ENCODE measurements around the gene DAGLB.

DAGLB gene

GRCh38 chr7:6376820-6377219, 70.9 kb downstream of the DAGLB start:
- H3K27ac ChIP-seq (ENCODE audit: insufficient read depth, low read length, poor library complexity, severe bottlenecking): no peak overlapping the region
- no peak for DNase-seq
- H3K9me3 ChIP-seq (ENCODE audit: control insufficient read depth, low read length): no peaks in the 10 kb centered on the region
- H3K36me3 ChIP-seq (ENCODE audit: control insufficient read depth, insufficient read depth, low read length): no peaks in the 10 kb centered on the region
- H3K27me3 ChIP-seq (replicated peaks; ENCODE audit: control insufficient read depth, insufficient read depth, low read length, poor library complexity, severe bottlenecking): no peaks in the 10 kb centered on the region
- peaks cover 13% of the 10 kb centered on the region for H3K4me1 ChIP-seq (ENCODE audit: control insufficient read depth, insufficient read depth, low read length, poor library complexity, severe bottlenecking)
- no peak overlapping the region for H3K4me3 ChIP-seq (ENCODE audit: insufficient read depth, low read depth, low read length, poor library complexity, severe bottlenecking)

GRCh38 chr7:6375348-6376101, 72.2 kb downstream of the DAGLB start:
- Histone ChIP-seq H3K4me3 (ENCODE audit: insufficient read depth, low read depth, low read length, poor library complexity, severe bottlenecking) (peak overlapping the region; percentile 58), H3K27me3 (replicated peaks; ENCODE audit: control insufficient read depth, insufficient read depth, low read length, poor library complexity, severe bottlenecking) (no peaks in the 10 kb centered on the region), H3K9me3 (ENCODE audit: control insufficient read depth, low read length) (no peaks in the 10 kb centered on the region), H3K4me1 (ENCODE audit: control insufficient read depth, insufficient read depth, low read length, poor library complexity, severe bottlenecking) (peaks cover 13% of the 10 kb centered on the region), H3K27ac (ENCODE audit: insufficient read depth, low read length, poor library complexity, severe bottlenecking) (peak overlapping the region; percentile 76), H3K36me3 (ENCODE audit: control insufficient read depth, insufficient read depth, low read length) (no peaks in the 10 kb centered on the region)
- peak in 1 of 3 donors; percentile 5 for DNase-seq

GRCh38 chr7:6367701-6368211, 80.0 kb downstream of the DAGLB start:
- Histone ChIP-seq H3K4me1 (ENCODE audit: control insufficient read depth, insufficient read depth, low read length, poor library complexity, severe bottlenecking) (no peaks in the 10 kb centered on the region), H3K27ac (ENCODE audit: insufficient read depth, low read length, poor library complexity, severe bottlenecking) (no peak overlapping the region), H3K27me3 (replicated peaks; ENCODE audit: control insufficient read depth, insufficient read depth, low read length, poor library complexity, severe bottlenecking) (no peaks in the 10 kb centered on the region), H3K4me3 (ENCODE audit: insufficient read depth, low read depth, low read length, poor library complexity, severe bottlenecking) (no peak overlapping the region), H3K36me3 (ENCODE audit: control insufficient read depth, insufficient read depth, low read length) (no peaks in the 10 kb centered on the region), H3K9me3 (ENCODE audit: control insufficient read depth, low read length) (no peaks in the 10 kb centered on the region)
- DNase-seq: no peak

GRCh38 chr7:6365451-6365850, 82.3 kb downstream of the DAGLB start:
- H3K4me3 ChIP-seq (ENCODE audit: insufficient read depth, low read depth, low read length, poor library complexity, severe bottlenecking): no peak overlapping the region
- no peaks in the 10 kb centered on the region for H3K9me3 ChIP-seq (ENCODE audit: control insufficient read depth, low read length)
- H3K27me3 ChIP-seq (replicated peaks; ENCODE audit: control insufficient read depth, insufficient read depth, low read length, poor library complexity, severe bottlenecking): no peaks in the 10 kb centered on the region
- no peak for DNase-seq
- H3K4me1 ChIP-seq (ENCODE audit: control insufficient read depth, insufficient read depth, low read length, poor library complexity, severe bottlenecking): no peaks in the 10 kb centered on the region
- no peaks in the 10 kb centered on the region for H3K36me3 ChIP-seq (ENCODE audit: control insufficient read depth, insufficient read depth, low read length)
- no peak overlapping the region for H3K27ac ChIP-seq (ENCODE audit: insufficient read depth, low read length, poor library complexity, severe bottlenecking)

- no peaks in the 10 kb centered on the region for H3K36me3 ChIP-seq (ENCODE audit: control insufficient read depth, insufficient read depth, low read length)
- H3K27me3 ChIP-seq (replicated peaks; ENCODE audit: control insufficient read depth, insufficient read depth, low read length, poor library complexity, severe bottlenecking): no peaks in the 10 kb centered on the region
- H3K9me3 ChIP-seq (ENCODE audit: control insufficient read depth, low read length): no peaks in the 10 kb centered on the region
- no peak overlapping the region for H3K27ac ChIP-seq (ENCODE audit: insufficient read depth, low read length, poor library complexity, severe bottlenecking)
- H3K4me3 ChIP-seq (ENCODE audit: insufficient read depth, low read depth, low read length, poor library complexity, severe bottlenecking): no peak overlapping the region
- H3K4me1 ChIP-seq (ENCODE audit: control insufficient read depth, insufficient read depth, low read length, poor library complexity, severe bottlenecking): no peaks in the 10 kb centered on the region
- DNase-seq: no peak
Observed at GRCh38 chr7:6360841-6361240, 86.9 kb downstream of the DAGLB start.

GRCh38 chr7:6359734-6360133, 88.0 kb downstream of the DAGLB start:
- H3K27ac ChIP-seq (ENCODE audit: insufficient read depth, low read length, poor library complexity, severe bottlenecking): no peak overlapping the region
- H3K9me3 ChIP-seq (ENCODE audit: control insufficient read depth, low read length): no peaks in the 10 kb centered on the region
- H3K4me3 ChIP-seq (ENCODE audit: insufficient read depth, low read depth, low read length, poor library complexity, severe bottlenecking): no peak overlapping the region
- H3K36me3 ChIP-seq (ENCODE audit: control insufficient read depth, insufficient read depth, low read length): no peaks in the 10 kb centered on the region
- no peaks in the 10 kb centered on the region for H3K4me1 ChIP-seq (ENCODE audit: control insufficient read depth, insufficient read depth, low read length, poor library complexity, severe bottlenecking)
- no peak for DNase-seq
- H3K27me3 ChIP-seq (replicated peaks; ENCODE audit: control insufficient read depth, insufficient read depth, low read length, poor library complexity, severe bottlenecking): no peaks in the 10 kb centered on the region

Measured in effector memory CD4-positive, alpha-beta T cell (primary cell).